A172 (cell line): ENCODE results near the gene PCSK7. TPM values are rescaled to one million over a fixed set of nuclear protein-coding genes. Genes with fewer than 3 reads are reported as not detected.
A peak's percentile ranks its signal among the peaks of the same experiment; 100 is the strongest.

Experiments used
- DNase-seq: peaks from one replicate; pipeline ENCODE4 v3.0.0-alpha.2; 2015; ENCODE audit warnings: low spot score
- total RNA-seq: library from RNA; depleted of rRNA; stranded (reverse); fragments of >200 nt; shearing (Covaris generic); gene quantifications from 2 replicates; pipeline ENCODE4 v1.2.3, GENCODE V29; 2014

Gene PCSK7
- total RNA-seq, 1 experiment from 2014 or later = 24.1 TPM

GRCh38 chr11:117199053-117199915, 32.6 kb downstream of the PCSK7 start, which contains the start of gene TAGLN:
TAGLN (plus strand) TSS chr11:117199370; CDS start chr11:117203014, 3,644 bp downstream.
- DNase-seq = peak; percentile 61

GRCh38 chr11:117198613-117199012, 33.3 kb downstream of the PCSK7 start:
- no peak for DNase-seq

GRCh38 chr11:117197516-117198456, 34.1 kb downstream of the PCSK7 start:
- no peak for DNase-seq

- no peak for DNase-seq
Observed at GRCh38 chr11:117197006-117197405, 34.9 kb downstream of the PCSK7 start.

- no peak for DNase-seq
Observed at GRCh38 chr11:117195761-117196160, 36.1 kb downstream of the PCSK7 start.

GRCh38 chr11:117195258-117195657, 36.6 kb downstream of the PCSK7 start:
- DNase-seq = no peak

GRCh38 chr11:117194267-117194666, 37.6 kb downstream of the PCSK7 start:
- no peak for DNase-seq

GRCh38 chr11:117193130-117194020, 38.5 kb downstream of the PCSK7 start:
- no peak for DNase-seq

GRCh38 chr11:117192401-117192875, 39.4 kb downstream of the PCSK7 start:
- DNase-seq = no peak

- no peak for DNase-seq
Observed at GRCh38 chr11:117191680-117192400, 40.0 kb downstream of the PCSK7 start.

GRCh38 chr11:117189941-117190544, 41.8 kb downstream of the PCSK7 start:
- DNase-seq = no peak

GRCh38 chr11:117189191-117189940, 42.5 kb downstream of the PCSK7 start:
- no peak for DNase-seq

GRCh38 chr11:117188620-117189081, 43.2 kb downstream of the PCSK7 start:
- no peak for DNase-seq

- no peak for DNase-seq
Observed at GRCh38 chr11:117187799-117188481, 43.9 kb downstream of the PCSK7 start.

- no peak for DNase-seq
Observed at GRCh38 chr11:117187428-117187798, 44.5 kb downstream of the PCSK7 start.

GRCh38 chr11:117187007-117187406, 44.9 kb downstream of the PCSK7 start:
- no peak for DNase-seq

- DNase-seq = no peak
Observed at GRCh38 chr11:117186431-117186761, 45.5 kb downstream of the PCSK7 start.

- no peak for DNase-seq
Observed at GRCh38 chr11:117185736-117186430, 46.0 kb downstream of the PCSK7 start.
